GM21825 (cell line): ENCODE data around the gene DAPK3.
"Not testable (repeated sequence)": the region's sequence is repeated elsewhere in the genome, so short reads cannot be mapped to it uniquely, and the experiment has no call there.

Experiments
- ATAC-seq: cut with Tn5 transposase; IDR thresholded peaks from one replicate; pipeline ENCODE4 v1.9.1; 2021; ENCODE audit warnings: mild to moderate bottlenecking, moderate library complexity; ENCODE audit not compliant: unreplicated experiment

DAPK3 gene

GRCh38 chr19:3961007-3961406 is 9.9 kb downstream of the DAPK3 start:
- ATAC-seq, result no peak

GRCh38 chr19:3959766-3960131 is 11.2 kb downstream of the DAPK3 start:
- ATAC-seq, result no peak

DNA sequence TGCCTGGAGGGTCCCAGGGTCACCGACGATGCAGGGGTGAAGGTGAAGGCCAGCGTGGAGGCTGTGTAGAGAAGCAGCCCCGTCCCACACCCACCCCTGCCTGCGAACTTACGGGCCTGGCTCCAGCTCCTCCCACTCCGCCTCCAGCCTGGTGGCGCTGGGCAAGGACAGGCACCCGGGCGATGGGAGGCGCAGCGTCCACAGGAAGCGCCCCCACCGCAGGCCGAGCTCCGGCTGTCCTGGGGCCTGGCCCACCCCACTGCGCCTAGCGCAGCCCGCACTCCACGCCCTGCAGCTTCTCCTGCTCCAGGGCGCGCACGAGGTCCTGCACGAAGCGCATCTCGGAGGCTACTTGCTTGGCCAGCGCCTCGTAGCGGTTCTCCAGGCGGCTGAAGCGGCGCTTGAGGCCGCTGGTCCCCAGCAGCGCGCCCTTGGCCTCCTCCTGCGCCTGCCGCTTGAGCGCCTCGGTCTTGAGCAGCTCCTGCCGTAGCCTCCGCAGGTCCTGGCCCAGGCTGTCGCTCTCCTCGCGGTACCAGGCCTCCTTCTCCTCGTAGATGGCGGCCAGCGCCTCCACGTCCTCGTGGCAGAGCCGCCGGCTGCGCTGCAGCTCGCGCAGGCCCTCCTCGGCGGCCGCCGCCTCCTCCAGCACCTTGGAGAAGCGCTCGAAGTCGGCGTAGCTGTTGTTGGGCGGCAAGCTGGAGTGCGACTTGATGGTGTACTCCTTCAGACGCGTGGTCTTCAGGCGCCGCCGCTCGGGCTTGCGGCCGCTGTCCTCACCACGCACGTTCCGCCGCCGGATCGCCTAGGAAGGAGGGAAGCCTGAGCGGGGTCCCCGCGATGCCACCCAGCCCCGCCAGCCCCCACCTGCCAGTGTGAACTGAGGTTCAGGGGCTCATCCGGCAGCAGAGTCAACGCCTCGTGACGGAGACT is 11.8 kb downstream of the DAPK3 start:
- ATAC-seq, result no peak

- ATAC-seq, result no peak
These were observed 15.2 kb downstream of the DAPK3 start for GRCh38 chr19:3955688-3956087.

DNA sequence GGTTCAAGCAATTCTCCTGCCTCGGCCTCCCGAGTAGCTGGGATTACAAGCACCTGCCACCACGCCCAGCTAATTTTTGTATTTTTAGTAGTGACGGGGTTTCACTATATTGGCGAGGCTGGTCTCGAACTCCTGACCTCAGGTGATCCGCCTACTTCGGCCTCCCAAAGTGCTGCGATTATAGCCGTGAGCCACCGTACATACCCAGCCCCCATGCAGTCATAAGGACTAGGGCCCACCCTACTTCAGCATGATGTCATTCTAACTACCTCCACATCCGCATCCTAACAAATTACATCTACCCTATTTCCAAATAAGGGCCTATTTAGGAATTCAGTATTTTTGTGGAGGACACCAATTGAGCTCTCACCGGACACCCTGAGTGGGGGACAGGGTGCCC is 15.6 kb downstream of the DAPK3 start:
- not testable (repeated sequence) for ATAC-seq

- ATAC-seq, result no peak
These were observed 16.8 kb downstream of the DAPK3 start for GRCh38 chr19:3954107-3954506.

DNA sequence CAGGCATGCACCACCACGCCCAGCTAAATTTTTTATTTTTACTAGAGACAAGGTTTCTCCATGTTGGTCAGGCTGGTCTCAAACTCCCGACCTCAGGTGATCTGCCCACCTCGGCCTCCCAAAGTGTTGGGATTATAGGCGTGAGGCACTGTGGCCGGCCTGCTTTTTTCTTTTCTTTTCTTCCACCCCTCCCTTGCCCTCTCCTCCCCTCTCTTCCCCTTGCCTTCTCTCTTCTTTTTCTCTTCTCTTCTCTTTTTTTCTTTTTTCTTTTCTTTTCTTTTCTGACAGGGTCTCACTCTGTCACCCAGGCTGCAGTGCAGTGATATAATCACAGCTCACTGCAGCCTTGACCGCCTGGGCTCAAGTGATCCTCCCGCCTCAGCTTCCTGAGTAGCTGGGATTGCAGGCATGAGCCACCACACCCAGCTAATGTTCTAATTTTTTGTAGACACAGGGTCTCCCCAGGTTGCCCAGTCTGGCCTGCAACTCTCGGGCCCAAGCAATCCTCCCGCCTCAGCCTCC is 18.1 kb downstream of the DAPK3 start:
- not testable (repeated sequence) for ATAC-seq

GRCh38 chr19:3950871-3951861 is 19.7 kb downstream of the DAPK3 start:
- no peak for ATAC-seq

DNA sequence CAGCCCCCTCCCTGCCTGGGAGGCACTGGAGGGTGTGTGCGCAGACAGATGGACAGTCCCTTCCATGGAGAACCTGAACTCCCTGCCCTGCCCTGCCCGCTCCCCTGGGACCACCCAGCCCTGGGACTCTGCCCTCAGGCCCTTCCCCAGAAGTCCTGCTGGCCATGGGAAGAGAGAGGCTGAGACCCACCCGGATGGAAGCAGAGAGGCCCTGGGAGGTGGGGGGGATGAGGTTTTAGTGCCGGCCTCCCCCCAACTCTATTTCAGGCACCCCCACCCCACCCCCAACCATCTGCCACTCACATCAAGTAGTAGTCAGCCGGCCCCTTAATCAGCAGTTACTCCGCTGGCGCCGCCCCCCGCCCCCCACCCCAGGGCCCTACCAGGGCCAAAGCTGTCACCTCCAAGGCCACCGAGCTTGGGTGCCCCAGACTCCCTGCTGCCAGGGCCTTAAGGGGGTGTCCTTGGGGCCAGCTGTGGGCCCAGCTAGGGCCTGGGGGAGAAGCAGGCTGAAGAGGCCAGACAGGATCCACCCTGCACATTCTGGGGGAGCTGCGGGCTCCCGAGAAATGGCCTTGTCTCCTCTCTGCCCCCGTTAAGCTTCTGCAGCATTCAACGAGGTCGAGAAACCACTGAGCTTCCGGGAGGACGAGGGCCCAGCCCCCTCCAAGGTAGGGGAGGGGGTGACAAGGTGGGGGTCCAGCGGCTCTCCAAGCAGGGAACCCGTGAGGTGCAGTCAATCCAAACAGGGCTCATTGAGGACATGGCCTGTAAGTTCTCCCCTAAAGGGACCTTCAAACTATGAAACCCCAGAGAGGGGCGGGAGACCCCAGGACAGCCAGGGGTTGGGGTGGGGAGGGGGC is 20.7 kb downstream of the DAPK3 start:
- no peak for ATAC-seq

GRCh38 chr19:3949294-3949693 is 21.6 kb downstream of the DAPK3 start:
- ATAC-seq, result no peak

- not testable (repeated sequence) for ATAC-seq
These were observed 23.5 kb downstream of the DAPK3 start for GRCh38 chr19:3947316-3947933.

- ATAC-seq, result no peak
These were observed 25.1 kb downstream of the DAPK3 start for GRCh38 chr19:3945838-3946237.

DNA sequence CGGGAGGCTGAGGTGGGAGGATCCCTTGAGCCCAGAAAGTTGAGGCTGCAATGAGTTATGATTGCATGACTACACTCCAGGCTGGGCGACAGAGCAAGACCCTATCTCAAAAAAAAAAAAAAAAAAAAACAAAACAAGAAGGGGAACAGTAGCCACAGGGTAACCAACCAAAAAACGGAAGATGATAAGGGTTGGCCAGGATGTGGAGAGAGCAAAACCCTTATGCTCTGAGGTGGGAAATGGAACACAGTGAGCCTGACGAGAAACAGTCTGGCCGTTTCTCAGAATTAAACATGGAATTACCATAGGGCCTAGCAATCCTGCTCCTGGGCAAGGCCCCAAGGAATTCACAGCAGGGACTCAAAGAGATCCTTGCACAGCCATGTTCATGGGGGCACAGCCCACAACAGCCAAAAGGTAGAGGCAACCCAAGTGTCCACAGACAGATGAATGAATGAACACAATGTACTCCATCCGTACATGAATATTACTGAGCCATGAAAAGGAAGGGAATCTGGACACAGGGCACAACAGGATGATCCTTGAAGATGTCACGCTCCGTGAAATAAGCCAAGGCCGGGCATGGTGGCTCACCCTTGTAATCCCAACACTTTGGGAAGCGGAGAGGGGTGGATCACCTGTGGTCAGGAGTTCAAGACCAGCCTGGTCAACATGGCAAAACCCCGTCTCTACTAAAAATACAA is 26.7 kb downstream of the DAPK3 start:
- ATAC-seq, result no peak

DNA sequence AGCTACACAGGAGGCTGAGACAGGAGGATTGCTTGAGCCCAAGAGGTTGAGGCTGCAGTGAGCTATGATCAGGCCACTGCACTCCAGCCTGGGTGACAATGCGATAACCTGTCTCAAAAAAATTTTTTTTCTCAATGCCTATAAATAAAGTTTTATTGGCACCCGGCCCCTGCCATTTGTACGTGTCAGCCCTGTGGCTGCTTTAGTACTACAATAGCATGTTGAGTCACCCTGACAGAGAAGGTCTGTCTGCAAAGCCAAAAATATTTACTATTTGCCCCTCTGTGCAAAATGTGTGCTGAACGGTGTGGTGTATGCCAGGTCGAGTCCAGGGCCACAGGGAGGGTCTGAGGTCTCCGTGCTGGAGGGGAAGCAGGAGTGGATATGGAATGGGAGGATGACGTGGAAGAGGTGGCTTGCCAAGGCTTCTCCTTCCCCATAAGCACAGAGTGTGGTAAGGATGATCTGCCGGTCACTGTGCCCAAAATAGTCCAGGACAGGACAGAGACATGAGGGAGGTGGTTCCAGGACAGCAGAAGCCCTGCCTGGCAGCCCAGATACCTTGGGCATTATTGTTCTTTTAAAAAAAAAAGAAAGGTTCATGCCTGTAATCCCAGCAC is 28.0 kb downstream of the DAPK3 start:
- no peak for ATAC-seq

- ATAC-seq, result not testable (repeated sequence)
These were observed 32.5 kb downstream of the DAPK3 start for GRCh38 chr19:3938300-3938950.

DNA sequence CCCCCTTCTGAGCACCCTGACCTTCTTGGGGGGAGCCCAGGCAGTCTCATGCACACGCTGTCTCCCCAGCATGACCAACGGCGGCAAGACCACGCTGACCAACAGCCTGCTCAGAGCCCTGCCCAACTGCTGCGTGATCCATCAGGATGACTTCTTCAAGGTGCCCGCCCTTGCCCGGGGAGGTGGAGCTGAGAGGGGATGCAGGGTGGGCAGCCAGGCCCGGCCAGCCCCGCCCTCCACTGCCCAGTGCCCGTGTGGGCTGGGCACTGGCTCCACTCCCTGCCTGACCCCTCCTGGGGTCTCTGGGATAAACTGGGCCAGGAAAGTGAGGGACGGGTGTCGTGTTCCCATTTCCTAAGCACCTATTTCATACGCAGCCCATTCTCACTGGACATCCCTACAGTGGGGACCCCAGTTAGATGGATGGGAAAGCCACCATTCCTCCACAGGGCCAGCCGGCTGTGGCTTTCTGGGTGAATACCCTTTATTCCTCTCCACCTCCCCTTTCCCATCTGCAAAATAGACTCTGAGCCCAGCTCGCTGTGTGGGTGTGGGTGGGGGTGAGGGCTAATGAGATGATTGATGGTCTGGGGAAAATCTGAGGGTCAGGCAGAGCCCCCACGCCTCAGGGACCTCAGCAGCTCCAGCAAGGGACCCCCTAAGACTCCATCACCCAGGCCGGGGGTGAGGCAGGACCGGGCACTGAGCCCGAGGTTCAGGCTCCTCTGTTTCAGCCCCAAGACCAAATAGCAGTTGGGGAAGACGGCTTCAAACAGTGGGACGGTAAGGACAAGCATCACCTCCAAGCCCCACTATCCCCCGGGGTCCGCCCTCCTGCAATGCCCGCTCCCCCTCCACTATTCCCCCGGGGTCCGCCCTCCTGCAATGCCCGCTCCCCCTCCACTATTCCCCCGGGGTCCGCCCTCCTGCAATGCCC is 34.1 kb downstream of the DAPK3 start:
- no peak for ATAC-seq
